Measurements from ENCODE around the gene MIGA2.

MIGA2 gene

GRCh38 chr9:129075996-129076639 lies 39.7 kb downstream of the MIGA2 start:
- Histone ChIP-seq H3K36me3 (ENCODE audit: control insufficient read depth, insufficient read depth, low read length) (peaks cover 6% of the 10 kb centered on the region), H3K4me3 (ENCODE audit: extremely low read depth, insufficient read depth, low read length, poor library complexity, severe bottlenecking) (no peak overlapping the region), H3K4me1 (ENCODE audit: control insufficient read depth, insufficient read depth, low read length, poor library complexity, severe bottlenecking) (peaks cover 3% of the 10 kb centered on the region), H3K27ac (ENCODE audit: low read depth, low read length, severe bottlenecking) (no peak overlapping the region), H3K9me3 (ENCODE audit: control insufficient read depth, low read length) (no peaks in the 10 kb centered on the region)
- 90 to 94% methylated on average over 16 of the region's 16 CpGs for WGBS, 2 experiments (ENCODE audit: insufficient coverage in 2 of 2)

GRCh38 chr9:129076640-129077037 lies 40.2 kb downstream of the MIGA2 start:
- Histone ChIP-seq H3K4me3 (ENCODE audit: extremely low read depth, insufficient read depth, low read length, poor library complexity, severe bottlenecking) (no peak overlapping the region), H3K36me3 (ENCODE audit: control insufficient read depth, insufficient read depth, low read length) (peaks cover 4% of the 10 kb centered on the region), H3K4me1 (ENCODE audit: control insufficient read depth, insufficient read depth, low read length, poor library complexity, severe bottlenecking) (no peaks in the 10 kb centered on the region), H3K27ac (ENCODE audit: low read depth, low read length, severe bottlenecking) (no peak overlapping the region), H3K9me3 (ENCODE audit: control insufficient read depth, low read length) (no peaks in the 10 kb centered on the region)
- WGBS, 2 experiments (ENCODE audit: insufficient coverage in 2 of 2) = 90 to 94% methylated on average over 9 to 11 of the region's 11 CpGs

- no peaks in the 10 kb centered on the region for H3K4me1 ChIP-seq (ENCODE audit: control insufficient read depth, insufficient read depth, low read length, poor library complexity, severe bottlenecking)
- H3K27ac ChIP-seq (ENCODE audit: low read depth, low read length, severe bottlenecking) = no peak overlapping the region
- H3K9me3 ChIP-seq (ENCODE audit: control insufficient read depth, low read length) = no peaks in the 10 kb centered on the region
- H3K4me3 ChIP-seq (ENCODE audit: extremely low read depth, insufficient read depth, low read length, poor library complexity, severe bottlenecking) = no peak overlapping the region
- H3K36me3 ChIP-seq (ENCODE audit: control insufficient read depth, insufficient read depth, low read length) = no peaks in the 10 kb centered on the region
- 90 to 94% methylated on average over 2 to 7 of the region's 10 CpGs for WGBS, 2 experiments (ENCODE audit: insufficient coverage in 2 of 2)
These were observed 40.8 kb downstream of the MIGA2 start for GRCh38 chr9:129077236-129077635.

- Histone ChIP-seq H3K36me3 (ENCODE audit: control insufficient read depth, insufficient read depth, low read length) (no peaks in the 10 kb centered on the region), H3K4me1 (ENCODE audit: control insufficient read depth, insufficient read depth, low read length, poor library complexity, severe bottlenecking) (no peaks in the 10 kb centered on the region), H3K9me3 (ENCODE audit: control insufficient read depth, low read length) (no peaks in the 10 kb centered on the region), H3K4me3 (ENCODE audit: extremely low read depth, insufficient read depth, low read length, poor library complexity, severe bottlenecking) (no peak overlapping the region), H3K27ac (ENCODE audit: low read depth, low read length, severe bottlenecking) (no peak overlapping the region)
- WGBS, 2 experiments (ENCODE audit: insufficient coverage in 2 of 2) = 88 to 90% methylated on average over 18 of the region's 18 CpGs
These were observed 42.5 kb downstream of the MIGA2 start for GRCh38 chr9:129078691-129079503.

- Histone ChIP-seq H3K36me3 (ENCODE audit: control insufficient read depth, insufficient read depth, low read length) (no peaks in the 10 kb centered on the region), H3K4me3 (ENCODE audit: extremely low read depth, insufficient read depth, low read length, poor library complexity, severe bottlenecking) (peak overlapping the region; percentile 69), H3K27ac (ENCODE audit: low read depth, low read length, severe bottlenecking) (peak overlapping the region; percentile 16), H3K4me1 (ENCODE audit: control insufficient read depth, insufficient read depth, low read length, poor library complexity, severe bottlenecking) (no peaks in the 10 kb centered on the region), H3K9me3 (ENCODE audit: control insufficient read depth, low read length) (no peaks in the 10 kb centered on the region)
- 94% methylated on average over 11 to 13 of the region's 13 CpGs for WGBS, 2 experiments (ENCODE audit: insufficient coverage in 2 of 2)
These were observed 43.4 kb downstream of the MIGA2 start for GRCh38 chr9:129079829-129080228.

GRCh38 chr9:129080298-129080600 lies 43.8 kb downstream of the MIGA2 start:
- no peaks in the 10 kb centered on the region for H3K36me3 ChIP-seq (ENCODE audit: control insufficient read depth, insufficient read depth, low read length)
- H3K4me3 ChIP-seq (ENCODE audit: extremely low read depth, insufficient read depth, low read length, poor library complexity, severe bottlenecking) = peak overlapping the region; percentile 69
- WGBS, 2 experiments (ENCODE audit: insufficient coverage in 2 of 2) = 4 to 13% methylated on average over 3 to 9 of the region's 12 CpGs
- no peaks in the 10 kb centered on the region for H3K9me3 ChIP-seq (ENCODE audit: control insufficient read depth, low read length)
- H3K4me1 ChIP-seq (ENCODE audit: control insufficient read depth, insufficient read depth, low read length, poor library complexity, severe bottlenecking) = no peaks in the 10 kb centered on the region
- H3K27ac ChIP-seq (ENCODE audit: low read depth, low read length, severe bottlenecking) = peak overlapping the region; percentile 16

GRCh38 chr9:129080601-129081387 lies 44.4 kb downstream of the MIGA2 start, which contains the start of gene DOLPP1:
Gene DOLPP1, plus strand, starts transcription at chr9:129081111. Its CDS starts 21 bp downstream, at chr9:129081132.
- H3K27ac ChIP-seq (ENCODE audit: low read depth, low read length, severe bottlenecking) = peak within 1 kb of the TSS; percentile 75
- peak within 1 kb of the TSS; percentile 69 for H3K4me3 ChIP-seq (ENCODE audit: extremely low read depth, insufficient read depth, low read length, poor library complexity, severe bottlenecking)
- WGBS, 2 experiments (ENCODE audit: insufficient coverage in 2 of 2) = 0 to 1% methylated on average over 54 to 64 of the region's 70 CpGs

GRCh38 chr9:129081388-129081904 lies 45.0 kb downstream of the MIGA2 start:
- H3K9me3 ChIP-seq (ENCODE audit: control insufficient read depth, low read length) = no peaks in the 10 kb centered on the region
- peak overlapping the region; percentile 69 for H3K4me3 ChIP-seq (ENCODE audit: extremely low read depth, insufficient read depth, low read length, poor library complexity, severe bottlenecking)
- WGBS, 2 experiments (ENCODE audit: insufficient coverage in 2 of 2) = 7 to 11% methylated on average over 20 to 28 of the region's 30 CpGs
- peaks cover 5% of the 10 kb centered on the region for H3K36me3 ChIP-seq (ENCODE audit: control insufficient read depth, insufficient read depth, low read length)
- H3K27ac ChIP-seq (ENCODE audit: low read depth, low read length, severe bottlenecking) = peak overlapping the region; percentile 75
- no peaks in the 10 kb centered on the region for H3K4me1 ChIP-seq (ENCODE audit: control insufficient read depth, insufficient read depth, low read length, poor library complexity, severe bottlenecking)

More at GRCh38 chr9:129080601-129081387, 44.4 kb downstream of the MIGA2 start, which contains the start of gene DOLPP1:
- Histone ChIP-seq H3K4me1 (ENCODE audit: control insufficient read depth, insufficient read depth, low read length, poor library complexity, severe bottlenecking) (no peaks in the 10 kb centered on the region), H3K36me3 (ENCODE audit: control insufficient read depth, insufficient read depth, low read length) (no peaks in the 10 kb centered on the region), H3K9me3 (ENCODE audit: control insufficient read depth, low read length) (no peaks in the 10 kb centered on the region)

- Histone ChIP-seq H3K9me3 (ENCODE audit: control insufficient read depth, low read length) (no peaks in the 10 kb centered on the region), H3K4me3 (ENCODE audit: extremely low read depth, insufficient read depth, low read length, poor library complexity, severe bottlenecking) (no peak overlapping the region), H3K4me1 (ENCODE audit: control insufficient read depth, insufficient read depth, low read length, poor library complexity, severe bottlenecking) (no peaks in the 10 kb centered on the region), H3K36me3 (ENCODE audit: control insufficient read depth, insufficient read depth, low read length) (peaks cover 18% of the 10 kb centered on the region), H3K27ac (ENCODE audit: low read depth, low read length, severe bottlenecking) (no peak overlapping the region)
- WGBS, 2 experiments (ENCODE audit: insufficient coverage in 2 of 2) = 92 to 93% methylated on average over 6 to 7 of the region's 7 CpGs
These were observed 47.7 kb downstream of the MIGA2 start for GRCh38 chr9:129084087-129084486.

- Histone ChIP-seq H3K27ac (ENCODE audit: low read depth, low read length, severe bottlenecking) (no peak overlapping the region), H3K36me3 (ENCODE audit: control insufficient read depth, insufficient read depth, low read length) (peaks cover 36% of the 10 kb centered on the region), H3K9me3 (ENCODE audit: control insufficient read depth, low read length) (no peaks in the 10 kb centered on the region), H3K4me3 (ENCODE audit: extremely low read depth, insufficient read depth, low read length, poor library complexity, severe bottlenecking) (no peak overlapping the region), H3K4me1 (ENCODE audit: control insufficient read depth, insufficient read depth, low read length, poor library complexity, severe bottlenecking) (no peaks in the 10 kb centered on the region)
- WGBS, 2 experiments (ENCODE audit: insufficient coverage in 2 of 2) = 89 to 93% methylated on average over 11 to 12 of the region's 15 CpGs
These were observed 52.8 kb downstream of the MIGA2 start for GRCh38 chr9:129089246-129089645.

Data from mesodermal cell (in vitro differentiated cells).